Measurements from ENCODE around the gene ZMIZ1.

DNA sequence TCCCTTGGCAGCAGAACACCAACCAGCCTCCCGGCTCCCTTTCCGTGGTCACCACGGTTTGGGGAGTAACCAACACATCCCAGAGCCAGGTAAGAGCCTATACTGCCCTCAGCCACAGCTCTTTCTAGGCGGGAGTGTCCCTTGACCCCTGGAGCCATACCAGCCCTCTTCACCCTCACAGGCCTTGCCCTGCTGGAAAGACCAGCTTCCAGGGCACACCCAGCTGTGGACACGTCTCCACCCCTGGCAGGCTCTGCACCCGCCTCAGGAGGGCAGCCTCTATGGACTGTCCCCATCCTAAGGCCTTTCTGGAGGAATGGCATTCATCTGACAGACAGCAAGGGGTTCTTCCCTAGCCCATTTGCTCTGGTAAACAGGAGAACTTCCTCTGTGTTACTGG is 221.0 kb downstream of the ZMIZ1 start:
- TF ChIP-seq, protein P1, sequence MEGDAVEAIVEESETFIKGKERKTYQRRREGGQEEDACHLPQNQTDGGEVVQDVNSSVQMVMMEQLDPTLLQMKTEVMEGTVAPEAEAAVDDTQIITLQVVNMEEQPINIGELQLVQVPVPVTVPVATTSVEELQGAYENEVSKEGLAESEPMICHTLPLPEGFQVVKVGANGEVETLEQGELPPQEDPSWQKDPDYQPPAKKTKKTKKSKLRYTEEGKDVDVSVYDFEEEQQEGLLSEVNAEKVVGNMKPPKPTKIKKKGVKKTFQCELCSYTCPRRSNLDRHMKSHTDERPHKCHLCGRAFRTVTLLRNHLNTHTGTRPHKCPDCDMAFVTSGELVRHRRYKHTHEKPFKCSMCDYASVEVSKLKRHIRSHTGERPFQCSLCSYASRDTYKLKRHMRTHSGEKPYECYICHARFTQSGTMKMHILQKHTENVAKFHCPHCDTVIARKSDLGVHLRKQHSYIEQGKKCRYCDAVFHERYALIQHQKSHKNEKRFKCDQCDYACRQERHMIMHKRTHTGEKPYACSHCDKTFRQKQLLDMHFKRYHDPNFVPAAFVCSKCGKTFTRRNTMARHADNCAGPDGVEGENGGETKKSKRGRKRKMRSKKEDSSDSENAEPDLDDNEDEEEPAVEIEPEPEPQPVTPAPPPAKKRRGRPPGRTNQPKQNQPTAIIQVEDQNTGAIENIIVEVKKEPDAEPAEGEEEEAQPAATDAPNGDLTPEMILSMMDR (IDR thresholded peaks at IDR 0.05 in 2 of 3, conservative IDR thresholded peaks at IDR 0.05 in 1 of 3; ENCODE audit: borderline replicate concordance in 1 of 3, insufficient read depth in 1 of 3, low read depth in 2 of 3, low read length in 2 of 3): no peak
- TF ChIP-seq EZH2phosphoT487 (IDR thresholded peaks at IDR 0.05; ENCODE audit: borderline replicate concordance) (no peak), SP1 (IDR thresholded peaks at IDR 0.05; ENCODE audit: low read depth) (no peak), POLR2A (IDR thresholded peaks at IDR 0.05; ENCODE audit: borderline replicate concordance, extremely low read depth, insufficient read depth, insufficient read length) (no peak), ELF1 (IDR thresholded peaks at IDR 0.05; ENCODE audit: borderline replicate concordance, low read depth) (no peak), POLR2AphosphoS5 (IDR thresholded peaks at IDR 0.05; ENCODE audit: low read depth, low read length) (no peak), YY1 (IDR thresholded peaks at IDR 0.05; ENCODE audit: extremely low read depth, insufficient replicate concordance, low read depth, low read length) (no peak), JUND (IDR thresholded peaks at IDR 0.05) (no peak), EZH2 (IDR thresholded peaks at IDR 0.05) (no peak), FOSL1 (IDR thresholded peaks at IDR 0.05; ENCODE audit: low read depth) (no peak), RAD21 (IDR thresholded peaks at IDR 0.05; ENCODE audit: low read depth) (no peak)
- TF ChIP-seq, protein P2, sequence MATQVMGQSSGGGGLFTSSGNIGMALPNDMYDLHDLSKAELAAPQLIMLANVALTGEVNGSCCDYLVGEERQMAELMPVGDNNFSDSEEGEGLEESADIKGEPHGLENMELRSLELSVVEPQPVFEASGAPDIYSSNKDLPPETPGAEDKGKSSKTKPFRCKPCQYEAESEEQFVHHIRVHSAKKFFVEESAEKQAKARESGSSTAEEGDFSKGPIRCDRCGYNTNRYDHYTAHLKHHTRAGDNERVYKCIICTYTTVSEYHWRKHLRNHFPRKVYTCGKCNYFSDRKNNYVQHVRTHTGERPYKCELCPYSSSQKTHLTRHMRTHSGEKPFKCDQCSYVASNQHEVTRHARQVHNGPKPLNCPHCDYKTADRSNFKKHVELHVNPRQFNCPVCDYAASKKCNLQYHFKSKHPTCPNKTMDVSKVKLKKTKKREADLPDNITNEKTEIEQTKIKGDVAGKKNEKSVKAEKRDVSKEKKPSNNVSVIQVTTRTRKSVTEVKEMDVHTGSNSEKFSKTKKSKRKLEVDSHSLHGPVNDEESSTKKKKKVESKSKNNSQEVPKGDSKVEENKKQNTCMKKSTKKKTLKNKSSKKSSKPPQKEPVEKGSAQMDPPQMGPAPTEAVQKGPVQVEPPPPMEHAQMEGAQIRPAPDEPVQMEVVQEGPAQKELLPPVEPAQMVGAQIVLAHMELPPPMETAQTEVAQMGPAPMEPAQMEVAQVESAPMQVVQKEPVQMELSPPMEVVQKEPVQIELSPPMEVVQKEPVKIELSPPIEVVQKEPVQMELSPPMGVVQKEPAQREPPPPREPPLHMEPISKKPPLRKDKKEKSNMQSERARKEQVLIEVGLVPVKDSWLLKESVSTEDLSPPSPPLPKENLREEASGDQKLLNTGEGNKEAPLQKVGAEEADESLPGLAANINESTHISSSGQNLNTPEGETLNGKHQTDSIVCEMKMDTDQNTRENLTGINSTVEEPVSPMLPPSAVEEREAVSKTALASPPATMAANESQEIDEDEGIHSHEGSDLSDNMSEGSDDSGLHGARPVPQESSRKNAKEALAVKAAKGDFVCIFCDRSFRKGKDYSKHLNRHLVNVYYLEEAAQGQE (IDR thresholded peaks at IDR 0.05; ENCODE audit: low read depth): no peak
- TF ChIP-seq, protein P3, sequence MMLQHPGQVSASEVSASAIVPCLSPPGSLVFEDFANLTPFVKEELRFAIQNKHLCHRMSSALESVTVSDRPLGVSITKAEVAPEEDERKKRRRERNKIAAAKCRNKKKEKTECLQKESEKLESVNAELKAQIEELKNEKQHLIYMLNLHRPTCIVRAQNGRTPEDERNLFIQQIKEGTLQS (IDR thresholded peaks at IDR 0.05): no peak
- TF ChIP-seq, protein P4, sequence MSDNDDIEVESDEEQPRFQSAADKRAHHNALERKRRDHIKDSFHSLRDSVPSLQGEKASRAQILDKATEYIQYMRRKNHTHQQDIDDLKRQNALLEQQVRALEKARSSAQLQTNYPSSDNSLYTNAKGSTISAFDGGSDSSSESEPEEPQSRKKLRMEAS (IDR thresholded peaks at IDR 0.05): no peak
